GM18951 (cell line): ENCODE results near the gene KLK11.

Source experiments
- POLR2A ChIP-seq: IDR thresholded peaks from 4 replicates; pipeline ENCODE4 v1.6.1; 2011; ENCODE audit warnings: mild to moderate bottlenecking; ENCODE audit not compliant: insufficient read length, insufficient read depth; ENCODE audit errors: extremely low read depth
- in situ Hi-C: fragments of 300-500 bp; cut with MboI; formaldehyde crosslinking; loops from one replicate; pipeline ENCODE4 v1.12.0; 2022; ENCODE audit warnings: low sequenced_read_pairs, mixed read lengths, inconsistent platforms; ENCODE audit not compliant: unreplicated experiment

KLK11 gene

DNA sequence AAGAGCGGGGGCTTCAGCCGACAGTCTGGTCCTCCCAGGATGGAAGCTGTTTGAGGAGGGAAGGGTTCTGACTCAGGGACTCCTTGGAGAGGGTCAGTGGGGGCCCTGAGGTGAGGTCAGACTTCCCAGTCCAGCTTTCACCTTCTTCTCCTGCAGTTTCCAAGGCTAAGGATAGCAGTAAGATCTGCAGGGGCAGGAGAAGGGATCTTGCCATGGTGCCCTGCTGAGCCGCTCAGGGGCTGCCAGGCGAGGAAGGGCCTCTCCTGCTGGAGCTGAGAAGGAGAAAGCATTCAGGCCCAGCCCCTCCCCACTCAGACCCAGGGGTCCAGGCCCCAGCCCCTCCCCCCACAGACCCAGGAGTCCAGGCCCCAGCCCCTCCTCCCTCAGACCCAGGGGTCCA, 44.2 kb downstream of the KLK11 start:
- no peak for TF ChIP-seq POLR2A
- in situ Hi-C loops = no loop called here

DNA sequence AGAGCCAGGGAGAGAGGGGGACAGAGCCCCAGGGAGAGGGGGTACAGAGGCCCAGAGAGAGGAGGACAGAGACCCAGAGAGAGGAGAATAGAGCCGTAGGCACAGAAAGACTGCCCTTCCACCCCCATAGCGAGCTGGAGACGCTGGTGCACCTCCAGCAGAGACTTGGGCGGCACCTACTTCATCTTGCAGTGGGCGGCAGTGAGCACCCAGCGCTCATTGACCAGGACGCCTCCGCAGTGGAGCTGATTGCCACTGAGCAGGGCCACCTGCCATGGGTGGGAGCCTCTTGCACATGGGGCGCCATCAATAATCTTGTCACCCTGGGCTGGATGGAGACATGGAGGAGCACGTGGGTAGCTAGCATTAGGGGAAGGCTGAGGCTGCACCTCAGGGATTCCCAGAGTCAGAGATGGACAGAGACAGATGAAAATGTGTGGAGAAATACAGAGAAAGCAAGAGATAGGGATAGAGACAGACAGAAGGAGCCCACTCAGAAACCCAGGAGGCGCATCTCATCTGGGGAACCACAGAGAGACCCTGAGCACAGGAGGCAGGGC, 44.7 kb downstream of the KLK11 start:
- in situ Hi-C loops = no loop called here
- no peak for TF ChIP-seq POLR2A

DNA sequence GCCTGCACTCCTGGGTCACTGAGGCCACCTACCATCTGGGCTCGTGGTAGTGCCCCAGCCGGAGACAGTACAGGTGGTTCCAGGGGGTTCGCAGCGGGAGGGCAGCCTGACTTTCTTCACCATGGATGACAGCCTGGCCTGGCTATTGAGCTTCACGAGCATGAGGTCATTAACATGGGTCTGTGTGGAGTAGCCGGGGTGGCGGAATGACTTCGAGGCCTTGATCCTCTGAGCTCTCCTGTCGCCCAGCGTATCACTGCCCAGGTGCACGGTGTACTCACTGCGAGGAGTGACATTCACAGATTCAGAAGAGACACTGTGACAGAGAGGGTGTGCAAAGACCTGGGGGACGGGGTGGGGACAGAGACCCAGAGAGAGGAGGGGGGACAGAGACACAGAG, 46.2 kb downstream of the KLK11 start:
- TF ChIP-seq POLR2A = no peak
- in situ Hi-C loops = no loop called here

DNA sequence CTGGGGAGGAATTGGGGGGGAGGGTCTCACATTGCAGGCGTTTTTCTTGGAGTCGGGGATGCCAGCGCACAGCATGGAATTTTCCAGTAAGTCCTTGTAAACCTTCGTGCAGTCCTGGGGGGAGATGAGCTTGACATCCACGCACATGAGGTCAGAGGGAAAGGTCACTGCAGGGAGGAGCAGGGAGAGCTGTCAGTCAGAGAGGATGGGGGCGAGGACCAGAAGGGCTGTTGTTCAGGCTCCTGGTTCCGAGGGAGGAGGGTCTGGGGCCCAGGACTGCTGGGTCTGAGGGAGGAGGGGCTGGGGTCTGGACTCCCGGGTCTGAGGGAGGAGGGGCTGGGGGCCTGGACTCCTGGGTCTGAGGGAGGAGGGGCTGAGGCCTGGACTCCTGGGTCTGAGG, 46.7 kb downstream of the KLK11 start:
- no peak for TF ChIP-seq POLR2A
- in situ Hi-C loops = no loop called here

DNA sequence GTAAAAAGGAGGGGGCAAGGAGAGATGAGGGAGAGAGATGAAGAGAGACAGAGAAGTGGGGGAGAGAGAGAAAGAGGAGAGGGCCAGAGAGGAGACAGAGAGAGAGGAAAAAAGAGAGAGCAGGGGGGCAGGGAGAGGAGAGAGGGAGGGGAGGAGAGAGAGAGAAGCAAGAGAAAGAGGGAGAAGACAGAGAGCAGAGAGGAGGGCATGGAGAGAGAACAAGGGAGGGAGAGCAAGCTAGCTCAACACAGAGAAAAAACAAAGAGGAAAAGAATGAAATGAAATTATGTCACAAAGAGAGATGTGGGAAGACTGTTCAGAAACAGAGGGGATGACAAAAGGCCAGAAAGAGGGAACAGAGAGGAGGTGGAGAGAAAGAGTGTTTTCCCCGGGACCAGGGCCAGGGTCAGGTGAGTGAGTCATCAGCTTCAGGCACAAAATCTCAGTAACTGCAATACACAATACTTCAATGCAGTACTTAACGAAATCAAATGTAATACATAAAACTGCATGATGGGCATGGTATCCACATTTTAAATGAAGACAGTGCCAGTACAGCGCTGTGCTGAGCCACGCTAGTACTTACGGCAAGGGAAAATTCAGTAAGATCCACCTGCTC, 47.5 kb downstream of the KLK11 start:
- in situ Hi-C loops = no loop called here

DNA sequence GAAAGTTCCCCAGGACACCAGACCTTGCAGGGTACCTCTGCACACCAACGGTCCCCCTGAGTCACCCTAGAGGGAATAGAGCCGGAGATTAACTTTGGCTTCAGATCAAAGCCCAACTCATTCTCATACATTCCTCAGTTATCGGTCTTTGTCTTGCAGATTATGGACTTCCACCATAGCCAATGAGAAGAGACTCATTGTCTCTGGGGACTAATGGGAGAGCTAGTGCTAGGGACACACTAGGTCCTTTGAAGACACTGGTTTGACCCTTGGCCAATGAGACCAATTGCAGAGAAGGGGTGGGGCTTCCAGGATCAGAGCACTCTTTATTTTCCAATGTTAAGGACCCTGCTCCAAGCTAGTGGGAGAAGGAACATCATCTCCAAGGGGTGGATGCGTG, 48.8 kb downstream of the KLK11 start:
- TF ChIP-seq POLR2A = no peak
- in situ Hi-C loops = no loop called here

More for the DNA sequence above, 47.5 kb downstream of the KLK11 start:
- no peak for TF ChIP-seq POLR2A

DNA sequence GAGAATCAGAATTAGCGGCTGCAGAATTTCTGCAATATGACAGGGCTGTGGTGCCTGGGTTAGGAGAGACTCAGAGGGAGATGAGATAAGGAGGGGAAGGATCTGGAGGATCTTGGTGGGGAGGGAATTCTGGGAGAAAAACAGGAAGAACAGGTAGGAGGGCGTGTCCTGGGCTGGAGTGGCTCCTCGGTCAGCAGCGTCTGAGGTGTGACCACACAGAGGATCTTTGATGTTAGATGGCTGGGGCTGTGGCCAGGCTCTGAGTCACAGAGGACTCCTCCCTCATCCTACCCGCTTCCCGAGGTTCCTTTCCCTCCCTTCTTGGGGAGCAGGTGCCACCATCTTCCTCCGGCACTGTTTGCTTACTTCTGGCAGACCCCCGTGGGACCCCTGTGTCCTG, 50.6 kb downstream of the KLK11 start:
- in situ Hi-C loops = no loop called here
- TF ChIP-seq POLR2A = no peak

DNA sequence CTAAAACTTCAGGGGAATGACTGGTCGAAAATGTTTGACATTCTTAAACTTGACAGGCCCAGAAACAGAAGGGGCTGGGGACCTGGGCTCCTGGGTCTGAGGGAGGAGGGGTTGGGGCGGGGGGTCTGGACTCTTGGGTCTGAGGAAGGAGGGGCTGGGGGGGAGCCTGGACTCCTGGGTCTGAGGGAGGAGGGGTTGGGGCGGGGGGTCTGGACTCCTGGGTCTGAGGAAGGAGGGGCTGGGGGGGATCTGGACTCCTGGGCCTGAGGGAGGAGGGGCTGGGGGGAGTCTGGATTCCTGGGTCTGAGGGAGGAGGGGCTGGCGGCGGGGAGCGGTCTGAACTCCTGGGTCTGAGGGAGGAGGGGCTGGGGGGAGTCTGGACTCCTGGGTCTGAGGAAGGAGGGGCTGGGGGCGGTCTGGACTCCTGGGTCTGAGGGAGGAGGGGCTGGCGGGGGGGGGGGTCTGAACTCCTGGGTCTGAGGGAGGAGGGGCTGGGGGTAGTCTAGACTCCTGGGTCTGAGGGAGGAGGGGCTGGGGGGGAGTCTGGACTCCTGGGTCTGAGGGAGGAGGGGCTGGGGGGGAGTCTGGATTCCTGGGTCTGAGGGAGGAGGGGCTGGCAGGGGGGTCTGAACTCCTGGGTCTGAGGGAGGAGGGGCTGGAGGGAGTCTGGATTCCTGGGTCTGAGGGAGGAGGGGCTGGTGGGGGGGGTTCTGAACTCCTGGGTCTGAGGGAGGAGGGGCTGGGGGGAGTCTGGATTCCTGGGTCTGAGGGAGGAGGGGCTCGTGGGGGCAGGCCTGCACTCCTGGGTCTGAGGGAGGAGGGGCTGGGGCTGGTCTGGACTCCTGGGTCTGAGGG, 51.5 kb downstream of the KLK11 start:
- TF ChIP-seq POLR2A = no peak
- in situ Hi-C loops = no loop called here

DNA sequence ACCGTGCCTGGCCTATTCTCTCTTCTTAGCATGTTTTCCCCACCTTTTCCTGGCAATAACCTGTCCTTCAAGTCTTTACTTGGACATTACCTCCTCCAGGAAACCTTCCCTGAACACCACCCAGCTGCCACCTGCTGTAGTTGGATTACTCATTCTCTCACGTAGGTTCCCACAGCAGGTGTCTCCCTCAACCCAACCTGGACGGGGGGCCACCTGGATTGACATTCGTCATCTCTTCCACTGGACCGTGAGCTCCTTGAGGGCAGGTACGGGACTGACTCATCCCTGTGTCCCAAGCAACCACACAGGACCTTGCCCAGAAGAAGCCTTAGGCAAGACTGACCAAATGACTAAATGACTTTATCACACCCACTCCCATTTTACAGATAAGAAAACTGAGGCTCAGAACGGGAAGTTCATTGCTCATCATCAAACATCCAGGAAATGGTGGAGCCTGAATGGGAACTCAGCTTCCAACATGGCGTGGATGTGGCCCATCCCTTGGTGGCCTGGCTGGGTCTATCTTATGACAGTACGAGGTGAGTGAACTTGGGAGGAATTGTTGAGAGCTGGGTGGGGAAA, 53.5 kb downstream of the KLK11 start:
- TF ChIP-seq POLR2A = no peak
- in situ Hi-C loops = no loop called here
